HepG2 (cell line): ENCODE measurements around the gene SLC29A2. TPM values are rescaled to one million over a fixed set of nuclear protein-coding genes. Genes with fewer than 3 reads are reported as not detected.
A peak's percentile ranks its signal among the peaks of the same experiment; 100 is the strongest.

Experiments used
- ADNP ChIP-seq: sonication (generic); formaldehyde crosslinking; IDR thresholded peaks from 2 replicates; pipeline ENCODE4 v1.4.0; 2020; ENCODE audit warnings: missing genetic modification reagents
- CHD2 ChIP-seq: IDR thresholded peaks from 2 replicates; pipeline ENCODE4 v1.6.1; 2011; ENCODE audit warnings: low read depth, low read length, improper control_type of control experiment
- DNMT1 ChIP-seq: sonication (generic); formaldehyde crosslinking; IDR thresholded peaks from 2 replicates; pipeline ENCODE4 v1.5.1; 2020; ENCODE audit warnings: mild to moderate bottlenecking, missing genetic modification reagents
- DNMT3B ChIP-seq: conservative IDR thresholded peaks from 2 replicates; pipeline ENCODE4 v1.6.1; 2016; ENCODE audit warnings: missing biosample characterization, control low read depth
- FOSL1 ChIP-seq: sonication (generic); formaldehyde crosslinking; IDR thresholded peaks from 2 replicates; pipeline ENCODE4 v1.9.0; 2021; ENCODE audit warnings: missing genetic modification reagents, borderline replicate concordance
- MBNL3 ChIP-seq: fragments of 250-450 bp; sonication (Bioruptor Pico); conservative IDR thresholded peaks from 2 replicates; pipeline ENCODE4 v1.8.0; 2022; ENCODE audit warnings: mild to moderate bottlenecking, inconsistent platforms
- NFE2L1 ChIP-seq: sonication (generic); formaldehyde crosslinking; IDR thresholded peaks from 2 replicates; pipeline ENCODE4 v1.4.0; 2020; ENCODE audit warnings: missing genetic modification reagents, mild to moderate bottlenecking, borderline replicate concordance
- NONO ChIP-seq, 2 experiments: fragments of 450-650 bp in 1 of 2; sonication (generic) in 1 of 2; formaldehyde crosslinking in 1 of 2; IDR thresholded peaks in 1 of 2; conservative IDR thresholded peaks in 1 of 2; 2 replicates each; pipeline versions ENCODE4 v1.6.1 to v1.8.0; 2017 to 2022; ENCODE audit warnings: mild to moderate bottlenecking in 1 of 2, missing genetic modification reagents in 1 of 2, moderate library complexity in 1 of 2
- NR2F1 ChIP-seq, 2 experiments: fragments of 450-650 bp in 1 of 2; formaldehyde crosslinking in 1 of 2; IDR thresholded peaks; 2 replicates each; pipeline versions ENCODE4 v1.5.0 to v1.6.1; 2016 to 2020; ENCODE audit warnings: mild to moderate bottlenecking in 1 of 2, missing compliant biosample characterization in 1 of 2, missing genetic modification reagents in 1 of 2, moderate library complexity in 1 of 2
- SMARCC2 ChIP-seq: fragments of 450-650 bp; IDR thresholded peaks from 2 replicates; pipeline ENCODE4 v1.6.1; 2017; ENCODE audit warnings: antibody characterized with exemption, mild to moderate bottlenecking
- SP2 ChIP-seq: sonication (generic); formaldehyde crosslinking; IDR thresholded peaks from 2 replicates; pipeline ENCODE4 v1.5.1; 2020; ENCODE audit warnings: mild to moderate bottlenecking, missing genetic modification reagents
- TBX2 ChIP-seq: sonication (generic); formaldehyde crosslinking; IDR thresholded peaks from 2 replicates; pipeline ENCODE4 v1.5.0; 2020; ENCODE audit warnings: missing genetic modification reagents, mild to moderate bottlenecking, borderline replicate concordance
- ZFP41 ChIP-seq: sonication (generic); formaldehyde crosslinking; IDR thresholded peaks from 2 replicates; pipeline ENCODE4 v1.4.0; 2020; ENCODE audit warnings: mild to moderate bottlenecking, missing genetic modification reagents, borderline replicate concordance
- ZNF12 ChIP-seq: sonication (generic); formaldehyde crosslinking; IDR thresholded peaks from 2 replicates; pipeline ENCODE4 v1.5.0; 2020; ENCODE audit warnings: missing genetic modification reagents
- ZNF317 ChIP-seq: sonication (generic); formaldehyde crosslinking; IDR thresholded peaks from 2 replicates; pipeline ENCODE4 v1.5.0; 2020; ENCODE audit warnings: mild to moderate bottlenecking, missing genetic modification reagents
- ZNF577 ChIP-seq: sonication (generic); formaldehyde crosslinking; IDR thresholded peaks from 2 replicates; pipeline ENCODE4 v1.4.0; 2020; ENCODE audit warnings: mild to moderate bottlenecking, low read depth, missing genetic modification reagents, borderline replicate concordance
- ZNF766 ChIP-seq: sonication (generic); formaldehyde crosslinking; IDR thresholded peaks from 2 replicates; pipeline ENCODE4 v1.5.0; 2020; ENCODE audit warnings: missing genetic modification reagents, borderline replicate concordance
- ZNF83 ChIP-seq: sonication (generic); formaldehyde crosslinking; IDR thresholded peaks from 2 replicates; pipeline ENCODE4 v1.4.0; 2020; ENCODE audit warnings: missing genetic modification reagents, mild to moderate bottlenecking, borderline replicate concordance
- polyA plus RNA-seq, 8 experiments: library from polyadenylated mRNA; depleted of rRNA in 3 of 8; stranded (reverse) in 7 of 8; unstranded in 1 of 8; fragments of >200 nt; fragmentation: Illumina TruSeq in 4 of 8; extraction: Trizol in 4 of 8; gene quantifications; 2 replicates each; pipeline versions ENCODE4 v1.2.1 to v1.2.3, GENCODE V29; 2011 to 2016; ENCODE audit warnings: low read depth in 4 of 8, missing spikeins in 1 of 8, mixed read lengths in 1 of 8; ENCODE audit not compliant: insufficient read depth in 1 of 8
- total RNA-seq, 5 experiments: library from RNA; depleted of rRNA; stranded (reverse); fragments of >200 nt; fragmentation: Illumina TruSeq; extraction: Trizol; gene quantifications; 2 replicates each; pipeline ENCODE4 v1.2.3, GENCODE V29; 2016; ENCODE audit warnings: low read depth in 1 of 5
- TF ChIP-seq, protein P1 (sequence below): sonication (generic); formaldehyde crosslinking; IDR thresholded peaks from 2 replicates; pipeline ENCODE4 v1.4.0; 2020; ENCODE audit warnings: mild to moderate bottlenecking, missing genetic modification reagents
- TF ChIP-seq, protein P2 (sequence below): sonication (generic); formaldehyde crosslinking; IDR thresholded peaks from 2 replicates; pipeline ENCODE4 v1.4.0; 2020; ENCODE audit warnings: missing genetic modification reagents, borderline replicate concordance

SLC29A2 gene
- total and polyA plus RNA-seq, 2 of the 13 experiments (the other 11 are each of a cell fraction or from before 2014, with no cell fraction given): 0.63 to 0.66 TPM

DNA sequence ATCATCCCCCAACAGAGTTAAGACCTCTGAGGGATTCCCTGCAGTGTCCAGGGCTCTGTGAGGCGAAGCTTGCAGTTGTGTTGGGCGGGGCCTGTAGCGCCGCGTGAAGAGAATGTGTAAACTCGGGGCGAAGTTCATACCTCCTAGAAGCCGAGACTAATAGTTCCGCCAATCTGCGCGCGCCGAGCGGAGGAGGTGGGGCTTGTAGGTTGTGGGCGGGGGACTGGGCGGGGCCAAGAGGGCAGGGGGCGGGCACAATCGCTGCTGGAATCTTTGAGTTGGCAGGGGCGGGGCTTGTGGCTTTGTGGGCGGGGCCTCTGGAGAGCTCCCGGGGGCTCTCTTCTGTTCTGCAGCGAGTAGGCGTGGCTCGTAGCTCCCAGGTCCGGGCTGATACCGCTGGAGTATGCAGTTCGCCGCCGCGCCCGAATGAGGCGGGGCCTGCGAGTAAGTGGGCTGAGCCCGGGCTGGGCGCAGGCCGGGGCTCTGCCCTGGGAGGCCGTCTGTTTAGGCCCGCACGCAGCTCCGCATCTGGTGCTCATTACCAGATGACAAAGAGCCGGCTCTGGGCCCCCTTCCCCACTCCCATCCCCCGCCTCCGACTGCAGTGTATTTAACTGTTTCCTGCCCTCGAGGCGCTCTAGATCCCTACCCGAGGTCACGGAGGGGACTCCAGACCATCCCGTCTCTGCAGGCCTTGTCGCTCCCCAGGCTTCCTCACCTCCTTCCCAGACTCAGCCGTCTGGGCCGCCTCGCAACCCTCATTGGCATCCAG is 58.8 kb downstream of the SLC29A2 start (continued):
- TF ChIP-seq ZNF12 (CRISPR knock-in tag) (peak; percentile 38; the same call in 1 of the 2 replicates), NR2F1 (CRISPR knock-in tag; IDR thresholded peaks at IDR 0.05) (no peak), DNMT1 (0 out of 2 replicates have a peak, but pooled peaks have one; percentile 8), DNMT3B (CRISPR knock-in tag) (no peak), TBX2 (CRISPR knock-in tag) (no peak), ZFP41 (CRISPR knock-in tag) (no peak), FOSL1 (CRISPR knock-in tag) (no peak), ZNF83 (CRISPR knock-in tag) (no peak), ZNF766 (CRISPR knock-in tag) (no peak), ZNF317 (CRISPR knock-in tag) (peak; percentile 30; the same call in 1 of the 2 replicates), NONO (IDR thresholded peaks at IDR 0.05) (no peak), NONO (CRISPR knock-in tag; conservative IDR thresholded peaks at IDR 0.05) (no peak), CHD2 (no peak), SP2 (CRISPR knock-in tag) (0 out of 2 replicates have a peak, but pooled peaks have one; percentile 25), SMARCC2 (no peak), MBNL3 (CRISPR knock-in tag) (no peak), NFE2L1 (no peak), ZNF577 (CRISPR knock-in tag) (no peak), ADNP (no peak)
- TF ChIP-seq, protein P1, sequence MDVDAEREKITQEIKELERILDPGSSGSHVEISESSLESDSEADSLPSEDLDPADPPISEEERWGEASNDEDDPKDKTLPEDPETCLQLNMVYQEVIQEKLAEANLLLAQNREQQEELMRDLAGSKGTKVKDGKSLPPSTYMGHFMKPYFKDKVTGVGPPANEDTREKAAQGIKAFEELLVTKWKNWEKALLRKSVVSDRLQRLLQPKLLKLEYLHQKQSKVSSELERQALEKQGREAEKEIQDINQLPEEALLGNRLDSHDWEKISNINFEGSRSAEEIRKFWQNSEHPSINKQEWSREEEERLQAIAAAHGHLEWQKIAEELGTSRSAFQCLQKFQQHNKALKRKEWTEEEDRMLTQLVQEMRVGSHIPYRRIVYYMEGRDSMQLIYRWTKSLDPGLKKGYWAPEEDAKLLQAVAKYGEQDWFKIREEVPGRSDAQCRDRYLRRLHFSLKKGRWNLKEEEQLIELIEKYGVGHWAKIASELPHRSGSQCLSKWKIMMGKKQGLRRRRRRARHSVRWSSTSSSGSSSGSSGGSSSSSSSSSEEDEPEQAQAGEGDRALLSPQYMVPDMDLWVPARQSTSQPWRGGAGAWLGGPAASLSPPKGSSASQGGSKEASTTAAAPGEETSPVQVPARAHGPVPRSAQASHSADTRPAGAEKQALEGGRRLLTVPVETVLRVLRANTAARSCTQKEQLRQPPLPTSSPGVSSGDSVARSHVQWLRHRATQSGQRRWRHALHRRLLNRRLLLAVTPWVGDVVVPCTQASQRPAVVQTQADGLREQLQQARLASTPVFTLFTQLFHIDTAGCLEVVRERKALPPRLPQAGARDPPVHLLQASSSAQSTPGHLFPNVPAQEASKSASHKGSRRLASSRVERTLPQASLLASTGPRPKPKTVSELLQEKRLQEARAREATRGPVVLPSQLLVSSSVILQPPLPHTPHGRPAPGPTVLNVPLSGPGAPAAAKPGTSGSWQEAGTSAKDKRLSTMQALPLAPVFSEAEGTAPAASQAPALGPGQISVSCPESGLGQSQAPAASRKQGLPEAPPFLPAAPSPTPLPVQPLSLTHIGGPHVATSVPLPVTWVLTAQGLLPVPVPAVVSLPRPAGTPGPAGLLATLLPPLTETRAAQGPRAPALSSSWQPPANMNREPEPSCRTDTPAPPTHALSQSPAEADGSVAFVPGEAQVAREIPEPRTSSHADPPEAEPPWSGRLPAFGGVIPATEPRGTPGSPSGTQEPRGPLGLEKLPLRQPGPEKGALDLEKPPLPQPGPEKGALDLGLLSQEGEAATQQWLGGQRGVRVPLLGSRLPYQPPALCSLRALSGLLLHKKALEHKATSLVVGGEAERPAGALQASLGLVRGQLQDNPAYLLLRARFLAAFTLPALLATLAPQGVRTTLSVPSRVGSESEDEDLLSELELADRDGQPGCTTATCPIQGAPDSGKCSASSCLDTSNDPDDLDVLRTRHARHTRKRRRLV (CRISPR knock-in tag): peak; percentile 44; the same call in 1 of the 2 replicates
- TF ChIP-seq, protein P2, sequence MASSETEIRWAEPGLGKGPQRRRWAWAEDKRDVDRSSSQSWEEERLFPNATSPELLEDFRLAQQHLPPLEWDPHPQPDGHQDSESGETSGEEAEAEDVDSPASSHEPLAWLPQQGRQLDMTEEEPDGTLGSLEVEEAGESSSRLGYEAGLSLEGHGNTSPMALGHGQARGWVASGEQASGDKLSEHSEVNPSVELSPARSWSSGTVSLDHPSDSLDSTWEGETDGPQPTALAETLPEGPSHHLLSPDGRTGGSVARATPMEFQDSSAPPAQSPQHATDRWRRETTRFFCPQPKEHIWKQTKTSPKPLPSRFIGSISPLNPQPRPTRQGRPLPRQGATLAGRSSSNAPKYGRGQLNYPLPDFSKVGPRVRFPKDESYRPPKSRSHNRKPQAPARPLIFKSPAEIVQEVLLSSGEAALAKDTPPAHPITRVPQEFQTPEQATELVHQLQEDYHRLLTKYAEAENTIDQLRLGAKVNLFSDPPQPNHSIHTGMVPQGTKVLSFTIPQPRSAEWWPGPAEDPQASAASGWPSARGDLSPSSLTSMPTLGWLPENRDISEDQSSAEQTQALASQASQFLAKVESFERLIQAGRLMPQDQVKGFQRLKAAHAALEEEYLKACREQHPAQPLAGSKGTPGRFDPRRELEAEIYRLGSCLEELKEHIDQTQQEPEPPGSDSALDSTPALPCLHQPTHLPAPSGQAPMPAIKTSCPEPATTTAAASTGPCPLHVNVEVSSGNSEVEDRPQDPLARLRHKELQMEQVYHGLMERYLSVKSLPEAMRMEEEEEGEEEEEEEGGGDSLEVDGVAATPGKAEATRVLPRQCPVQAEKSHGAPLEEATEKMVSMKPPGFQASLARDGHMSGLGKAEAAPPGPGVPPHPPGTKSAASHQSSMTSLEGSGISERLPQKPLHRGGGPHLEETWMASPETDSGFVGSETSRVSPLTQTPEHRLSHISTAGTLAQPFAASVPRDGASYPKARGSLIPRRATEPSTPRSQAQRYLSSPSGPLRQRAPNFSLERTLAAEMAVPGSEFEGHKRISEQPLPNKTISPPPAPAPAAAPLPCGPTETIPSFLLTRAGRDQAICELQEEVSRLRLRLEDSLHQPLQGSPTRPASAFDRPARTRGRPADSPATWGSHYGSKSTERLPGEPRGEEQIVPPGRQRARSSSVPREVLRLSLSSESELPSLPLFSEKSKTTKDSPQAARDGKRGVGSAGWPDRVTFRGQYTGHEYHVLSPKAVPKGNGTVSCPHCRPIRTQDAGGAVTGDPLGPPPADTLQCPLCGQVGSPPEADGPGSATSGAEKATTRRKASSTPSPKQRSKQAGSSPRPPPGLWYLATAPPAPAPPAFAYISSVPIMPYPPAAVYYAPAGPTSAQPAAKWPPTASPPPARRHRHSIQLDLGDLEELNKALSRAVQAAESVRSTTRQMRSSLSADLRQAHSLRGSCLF (CRISPR knock-in tag): no peak
